Loucy (cell line): ENCODE data around the gene FGL2.
"Not testable (repeated sequence)": the region's sequence is repeated elsewhere in the genome, so short reads cannot be mapped to it uniquely, and the experiment has no call there.

Experiments
- EZH2phosphoT487 ChIP-seq: fragments of 200-600 bp; IDR thresholded peaks from 2 replicates; pipeline ENCODE4 v1.6.1; 2018; ENCODE audit warnings: antibody characterized with exemption, mild to moderate bottlenecking, moderate library complexity, borderline replicate concordance
- TF ChIP-seq, protein P1 (sequence below): fragments of 200-600 bp; sonication (generic); conservative IDR thresholded peaks from 2 replicates; pipeline ENCODE4 v1.5.1; 2014; ENCODE audit warnings: mild to moderate bottlenecking, antibody characterized with exemption, low read length

DNA sequence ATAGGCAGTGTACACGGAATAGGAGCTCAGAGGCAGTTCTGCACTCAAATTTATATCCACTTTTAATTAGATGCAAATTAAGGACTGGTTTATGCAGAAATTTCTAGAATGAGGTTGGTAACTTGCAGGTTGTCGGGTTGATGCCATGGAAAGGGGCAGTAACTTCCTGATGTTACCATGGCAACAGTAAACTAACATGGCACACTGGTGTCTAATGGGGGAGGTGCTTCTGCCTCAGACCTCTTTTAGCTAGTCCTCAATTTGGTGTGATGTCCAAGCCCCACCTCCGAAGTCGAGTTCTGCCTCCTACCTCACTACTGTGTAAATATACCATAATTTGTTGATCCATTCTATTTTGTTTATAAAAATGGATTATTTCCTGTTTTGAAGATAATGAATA lies 25.2 kb downstream of the FGL2 start:
- TF ChIP-seq, protein P1, sequence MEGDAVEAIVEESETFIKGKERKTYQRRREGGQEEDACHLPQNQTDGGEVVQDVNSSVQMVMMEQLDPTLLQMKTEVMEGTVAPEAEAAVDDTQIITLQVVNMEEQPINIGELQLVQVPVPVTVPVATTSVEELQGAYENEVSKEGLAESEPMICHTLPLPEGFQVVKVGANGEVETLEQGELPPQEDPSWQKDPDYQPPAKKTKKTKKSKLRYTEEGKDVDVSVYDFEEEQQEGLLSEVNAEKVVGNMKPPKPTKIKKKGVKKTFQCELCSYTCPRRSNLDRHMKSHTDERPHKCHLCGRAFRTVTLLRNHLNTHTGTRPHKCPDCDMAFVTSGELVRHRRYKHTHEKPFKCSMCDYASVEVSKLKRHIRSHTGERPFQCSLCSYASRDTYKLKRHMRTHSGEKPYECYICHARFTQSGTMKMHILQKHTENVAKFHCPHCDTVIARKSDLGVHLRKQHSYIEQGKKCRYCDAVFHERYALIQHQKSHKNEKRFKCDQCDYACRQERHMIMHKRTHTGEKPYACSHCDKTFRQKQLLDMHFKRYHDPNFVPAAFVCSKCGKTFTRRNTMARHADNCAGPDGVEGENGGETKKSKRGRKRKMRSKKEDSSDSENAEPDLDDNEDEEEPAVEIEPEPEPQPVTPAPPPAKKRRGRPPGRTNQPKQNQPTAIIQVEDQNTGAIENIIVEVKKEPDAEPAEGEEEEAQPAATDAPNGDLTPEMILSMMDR: not testable (repeated sequence)
- not testable (repeated sequence) for TF ChIP-seq EZH2phosphoT487
